ENCODE data around the gene AMIGO3.

The AMIGO3 gene

GRCh38 chr3:49718858-49719213 is 648 bp downstream of the AMIGO3 start:
- Mint-ChIP-seq H3K9me3 (no peaks in the 10 kb centered on the region), H3K4me3 (peak overlapping the region; percentile 75), H3K4me1 (peaks cover 28% of the 10 kb centered on the region), H3K27me3 (no peaks in the 10 kb centered on the region), H3K36me3 (ENCODE audit: low read depth) (peaks cover 8% of the 10 kb centered on the region), H3K27ac (no peak overlapping the region)
- DNase-seq (no peak), ATAC-seq (no peak)

- H3K36me3 Mint-ChIP-seq (ENCODE audit: low read depth) = peaks cover 8% of the 10 kb centered on the region
- H3K27ac Mint-ChIP-seq = no peak overlapping the region
- ATAC-seq (no peak), DNase-seq (no peak)
- H3K4me1 Mint-ChIP-seq = peaks cover 28% of the 10 kb centered on the region
- H3K9me3 Mint-ChIP-seq = no peaks in the 10 kb centered on the region
- H3K27me3 Mint-ChIP-seq = no peaks in the 10 kb centered on the region
- peak overlapping the region; percentile 75 for H3K4me3 Mint-ChIP-seq
Measured at GRCh38 chr3:49717959-49718857, 1.3 kb downstream of the AMIGO3 start.

DNA sequence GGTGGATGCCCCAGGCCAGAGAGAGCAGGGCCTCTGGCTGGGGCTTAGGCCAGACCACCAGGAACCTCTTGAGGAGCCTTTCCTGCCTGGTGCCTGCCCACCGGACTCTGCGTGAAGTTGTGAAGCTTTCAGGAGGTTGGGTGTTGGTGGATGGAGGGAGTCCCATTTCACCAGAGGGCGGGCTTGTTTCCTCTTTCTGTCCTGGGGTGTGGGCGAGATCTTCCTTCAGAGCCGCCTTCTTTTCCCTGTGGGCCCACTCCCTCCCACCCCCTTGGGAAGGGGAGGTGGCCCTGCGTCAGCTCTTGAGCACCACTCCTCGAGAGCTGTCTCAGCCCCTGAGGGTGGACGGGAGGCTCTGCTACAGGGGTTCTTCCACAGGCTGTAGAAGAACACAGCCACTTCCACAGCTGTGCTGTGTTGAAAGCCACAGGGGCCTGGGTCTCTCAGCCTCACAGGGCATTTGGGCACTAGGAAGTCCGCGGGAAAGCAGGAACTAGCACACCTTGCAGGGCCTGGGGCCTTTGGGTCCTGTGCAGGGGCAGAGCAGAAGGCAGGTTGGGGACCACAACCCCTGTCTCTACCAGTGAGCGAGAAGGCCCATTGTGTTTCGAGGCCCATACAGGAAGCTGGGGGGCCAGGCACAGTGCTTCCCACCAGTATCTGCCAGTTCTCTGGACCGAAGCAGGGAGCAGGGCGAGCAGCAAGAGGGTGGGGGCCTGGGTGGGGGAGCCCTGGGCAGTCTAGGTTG is 2.1 kb downstream of the AMIGO3 start:
- Mint-ChIP-seq H3K9me3 (no peaks in the 10 kb centered on the region), H3K4me3 (no peak overlapping the region), H3K27me3 (no peaks in the 10 kb centered on the region), H3K36me3 (ENCODE audit: low read depth) (peaks cover 4% of the 10 kb centered on the region), H3K4me1 (peaks cover 23% of the 10 kb centered on the region), H3K27ac (no peak overlapping the region)
- DNase-seq (no peak), ATAC-seq (no peak)

DNA sequence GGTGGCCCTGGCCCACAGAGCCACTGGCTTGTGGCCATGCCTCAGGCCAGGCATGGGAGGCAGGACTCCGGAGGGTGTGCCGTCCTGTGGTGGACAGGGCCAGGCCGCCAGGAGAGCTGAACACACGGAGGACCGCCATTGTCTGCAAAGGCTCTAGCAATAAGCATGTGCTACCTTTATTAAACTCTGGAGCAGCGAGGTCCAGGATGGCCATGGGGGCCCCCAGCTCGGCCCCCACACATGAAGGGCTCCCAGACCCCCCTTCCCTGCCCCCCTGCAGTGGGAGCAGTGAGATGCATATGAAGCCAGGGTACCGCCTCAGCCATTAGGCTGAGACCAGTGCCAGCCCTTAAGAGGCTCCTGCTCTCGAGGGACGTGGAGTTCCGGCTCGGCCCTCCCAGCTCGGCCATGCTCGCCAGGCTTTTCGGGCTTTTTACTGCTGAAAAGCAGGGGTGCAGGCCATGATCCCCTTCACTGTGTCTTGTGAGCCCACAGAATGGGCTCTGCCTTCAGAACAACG is 2.7 kb downstream of the AMIGO3 start:
- Mint-ChIP-seq H3K27me3 (no peaks in the 10 kb centered on the region), H3K4me3 (no peak overlapping the region), H3K36me3 (ENCODE audit: low read depth) (peaks cover 4% of the 10 kb centered on the region), H3K9me3 (no peaks in the 10 kb centered on the region), H3K27ac (no peak overlapping the region), H3K4me1 (peaks cover 20% of the 10 kb centered on the region)
- ATAC-seq (no peak), DNase-seq (no peak)

- Mint-ChIP-seq H3K4me1 (peaks cover 25% of the 10 kb centered on the region), H3K4me3 (no peak overlapping the region), H3K27me3 (no peaks in the 10 kb centered on the region), H3K27ac (no peak overlapping the region), H3K36me3 (ENCODE audit: low read depth) (peaks cover 3% of the 10 kb centered on the region), H3K9me3 (no peaks in the 10 kb centered on the region)
- no peak for DNase-seq
- no peak for ATAC-seq
Measured at GRCh38 chr3:49716169-49716568, 3.3 kb downstream of the AMIGO3 start.

DNA sequence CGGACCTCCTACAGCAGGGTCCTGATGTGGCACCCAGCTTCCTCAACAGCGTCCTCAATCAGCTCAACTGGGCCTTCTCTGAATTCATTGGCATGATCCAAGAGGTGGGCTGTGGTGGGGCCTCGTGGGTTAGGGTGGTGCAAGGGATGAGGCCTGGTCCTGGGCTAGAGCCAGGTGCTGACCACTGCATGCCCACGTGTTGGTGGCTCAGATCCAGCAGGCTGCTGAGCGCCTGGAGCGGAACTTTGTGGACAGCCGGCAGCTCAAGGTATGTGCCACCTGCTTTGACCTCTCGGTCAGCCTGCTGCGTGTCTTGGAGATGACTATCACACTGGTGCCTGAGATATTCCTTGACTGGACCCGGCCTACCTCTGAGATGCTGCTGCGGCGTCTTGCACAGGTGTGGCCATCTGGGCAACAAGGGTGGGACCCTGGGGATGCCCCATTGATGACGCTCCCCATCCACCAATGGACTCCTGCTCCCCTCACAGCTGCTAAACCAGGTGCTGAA is 3.8 kb downstream of the AMIGO3 start:
- Mint-ChIP-seq H3K27me3 (no peaks in the 10 kb centered on the region), H3K27ac (no peak overlapping the region), H3K9me3 (no peaks in the 10 kb centered on the region), H3K36me3 (ENCODE audit: low read depth) (no peaks in the 10 kb centered on the region), H3K4me1 (peaks cover 26% of the 10 kb centered on the region), H3K4me3 (no peak overlapping the region)
- ATAC-seq = no peak
- no peak for DNase-seq

- Mint-ChIP-seq H3K36me3 (ENCODE audit: low read depth) (no peaks in the 10 kb centered on the region), H3K4me3 (no peak overlapping the region), H3K27me3 (no peaks in the 10 kb centered on the region), H3K4me1 (peaks cover 22% of the 10 kb centered on the region), H3K27ac (no peak overlapping the region), H3K9me3 (no peaks in the 10 kb centered on the region)
- no peak for ATAC-seq
- DNase-seq = no peak
Measured at GRCh38 chr3:49714728-49715550, 4.5 kb downstream of the AMIGO3 start.

GRCh38 chr3:49713336-49714105 is 6.0 kb downstream of the AMIGO3 start:
- H3K4me3 Mint-ChIP-seq = no peak overlapping the region
- no peaks in the 10 kb centered on the region for H3K9me3 Mint-ChIP-seq
- no peak for ATAC-seq
- H3K36me3 Mint-ChIP-seq (ENCODE audit: low read depth) = peaks cover 2% of the 10 kb centered on the region
- DNase-seq = no peak
- no peaks in the 10 kb centered on the region for H3K27me3 Mint-ChIP-seq
- H3K27ac Mint-ChIP-seq = no peak overlapping the region
- H3K4me1 Mint-ChIP-seq = peaks cover 9% of the 10 kb centered on the region

DNA sequence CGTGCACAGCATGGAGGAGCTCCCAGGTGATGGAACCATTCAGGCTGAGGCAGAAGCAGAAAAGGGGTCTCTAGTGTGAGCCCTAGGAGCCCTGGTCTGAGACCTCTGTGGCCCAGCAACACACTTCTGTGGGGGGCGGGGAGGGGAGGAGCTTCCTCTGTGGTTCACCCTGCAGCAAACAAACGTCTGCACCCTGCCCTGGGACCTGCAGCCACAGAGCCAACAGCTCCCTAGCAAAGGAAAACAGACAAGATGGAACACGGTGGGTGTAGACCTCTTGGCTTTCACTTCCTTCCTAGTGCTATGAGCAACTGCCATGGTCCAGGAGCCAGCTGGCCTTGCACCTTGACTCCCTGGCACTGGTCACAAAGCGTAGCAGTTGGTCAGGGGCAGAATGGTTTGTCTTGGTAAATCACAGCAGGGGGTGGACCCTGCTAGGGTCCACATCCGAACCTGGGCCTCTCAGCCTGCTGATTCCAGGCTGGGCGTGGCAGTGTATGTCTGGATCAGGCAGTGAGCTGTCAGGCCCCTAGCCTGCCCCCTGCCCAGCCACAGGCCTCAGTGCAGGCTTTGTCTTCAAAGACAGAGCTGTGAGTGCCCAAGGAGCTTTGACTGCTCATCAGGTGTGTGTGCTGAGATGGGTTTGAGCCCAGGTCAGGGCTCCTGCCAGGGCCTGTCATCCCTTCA is 6.7 kb downstream of the AMIGO3 start:
- Mint-ChIP-seq H3K4me3 (no peak overlapping the region), H3K27ac (no peak overlapping the region), H3K36me3 (ENCODE audit: low read depth) (peaks cover 2% of the 10 kb centered on the region), H3K27me3 (no peaks in the 10 kb centered on the region), H3K4me1 (peaks cover 8% of the 10 kb centered on the region), H3K9me3 (no peaks in the 10 kb centered on the region)
- ATAC-seq (no peak), DNase-seq (no peak)

DNA sequence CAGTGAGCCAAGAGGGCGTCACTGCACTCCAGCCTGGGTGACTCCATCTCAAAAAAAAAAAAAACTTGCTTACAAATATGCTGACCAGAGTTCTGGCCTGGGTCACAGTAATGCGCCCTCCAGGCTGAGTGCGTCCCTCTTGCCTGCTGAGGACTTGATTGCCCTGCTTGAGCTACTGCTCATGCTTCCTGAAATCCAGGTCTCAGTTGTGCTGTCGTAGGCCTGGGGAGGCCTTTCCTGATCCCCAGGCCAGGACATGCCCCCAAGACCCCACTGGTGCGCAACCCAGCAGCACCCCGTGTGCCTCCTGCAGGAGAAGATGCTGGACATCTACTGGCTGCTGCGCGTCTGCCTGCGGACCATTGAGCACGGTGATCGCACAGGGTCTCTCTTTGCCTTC is 7.3 kb downstream of the AMIGO3 start:
- no peak overlapping the region for H3K27ac Mint-ChIP-seq
- H3K9me3 Mint-ChIP-seq = no peaks in the 10 kb centered on the region
- peaks cover 2% of the 10 kb centered on the region for H3K36me3 Mint-ChIP-seq (ENCODE audit: low read depth)
- no peaks in the 10 kb centered on the region for H3K27me3 Mint-ChIP-seq
- ATAC-seq (no peak), DNase-seq (no peak)
- no peak overlapping the region for H3K4me3 Mint-ChIP-seq
- H3K4me1 Mint-ChIP-seq = peaks cover 8% of the 10 kb centered on the region

DNA sequence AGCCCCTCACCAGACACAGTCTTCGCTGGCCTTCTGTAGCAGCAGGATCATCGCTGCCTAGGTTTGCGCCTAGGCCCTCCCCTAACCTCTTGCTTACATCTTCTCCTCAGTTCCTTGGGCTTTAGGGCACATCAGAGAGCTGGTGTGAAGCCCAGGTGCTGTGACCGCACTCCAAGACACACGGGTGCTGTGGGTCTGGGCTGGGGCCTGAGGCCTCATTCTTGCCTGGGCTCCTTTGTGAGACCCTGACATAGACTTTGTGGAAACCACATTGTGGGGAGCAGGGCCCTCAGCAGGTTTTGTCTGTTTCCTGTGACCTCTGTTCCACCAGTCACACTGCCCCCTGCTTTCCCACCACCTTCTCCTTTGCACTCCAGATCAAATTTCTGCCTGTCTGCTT is 8.0 kb downstream of the AMIGO3 start:
- Mint-ChIP-seq H3K4me3 (no peak overlapping the region), H3K27ac (peak overlapping the region; percentile 40), H3K4me1 (peaks cover 8% of the 10 kb centered on the region), H3K36me3 (ENCODE audit: low read depth) (peaks cover 2% of the 10 kb centered on the region), H3K27me3 (no peaks in the 10 kb centered on the region), H3K9me3 (no peaks in the 10 kb centered on the region)
- ATAC-seq (no peak), DNase-seq (no peak)

DNA sequence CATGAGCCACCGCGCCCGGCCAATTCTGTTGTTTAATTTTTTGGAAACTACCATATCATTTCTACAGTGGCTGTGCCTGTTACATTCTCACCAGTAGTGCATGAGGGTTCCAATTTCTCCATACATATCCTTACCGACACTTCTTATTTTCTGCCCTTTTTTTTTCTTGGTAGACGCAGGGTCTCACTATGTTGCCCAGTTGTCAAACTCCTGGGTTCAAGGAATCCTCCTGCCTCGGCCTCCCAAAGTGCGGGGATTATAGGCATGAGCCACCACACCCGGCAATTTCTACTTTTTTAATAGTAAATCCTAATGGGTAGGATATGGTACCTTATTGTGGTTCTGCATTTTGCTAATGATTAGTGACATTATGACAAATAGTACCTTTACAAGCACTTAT is 9.6 kb downstream of the AMIGO3 start:
- no peak overlapping the region for H3K27ac Mint-ChIP-seq
- ATAC-seq (no peak), DNase-seq (no peak)
- H3K9me3 Mint-ChIP-seq = no peaks in the 10 kb centered on the region
- no peaks in the 10 kb centered on the region for H3K27me3 Mint-ChIP-seq
- H3K4me1 Mint-ChIP-seq = peaks cover 8% of the 10 kb centered on the region
- peaks cover 2% of the 10 kb centered on the region for H3K36me3 Mint-ChIP-seq (ENCODE audit: low read depth)
- H3K4me3 Mint-ChIP-seq = no peak overlapping the region

DNA sequence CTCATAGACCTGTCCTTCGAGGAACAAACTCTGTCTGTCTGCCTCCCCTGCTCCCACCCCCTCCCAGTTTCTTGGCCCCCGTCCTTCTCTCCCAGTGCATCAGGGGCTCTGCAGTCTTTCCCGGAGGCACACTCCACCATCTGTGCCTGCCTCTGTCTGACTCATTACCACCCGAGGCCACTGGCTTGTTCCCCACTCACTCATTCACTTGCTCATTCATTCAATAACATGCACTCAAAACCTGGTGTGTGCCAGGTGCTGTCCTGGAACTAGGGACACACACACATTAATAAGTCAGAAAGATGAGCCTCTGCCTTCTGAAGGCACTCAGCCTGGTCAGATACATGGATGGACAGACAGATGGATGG is 12.4 kb downstream of the AMIGO3 start:
- peaks cover 3% of the 10 kb centered on the region for H3K36me3 Mint-ChIP-seq (ENCODE audit: low read depth)
- H3K9me3 Mint-ChIP-seq = no peaks in the 10 kb centered on the region
- no peak overlapping the region for H3K27ac Mint-ChIP-seq
- H3K27me3 Mint-ChIP-seq = no peaks in the 10 kb centered on the region
- no peak overlapping the region for H3K4me3 Mint-ChIP-seq
- DNase-seq (no peak), ATAC-seq (no peak)
- H3K4me1 Mint-ChIP-seq = peaks cover 8% of the 10 kb centered on the region
